Mucosa of rectum (tissue), 2 donors: ENCODE results near the gene CDY2A.
"Not testable (repeated sequence)": the region's sequence is repeated elsewhere in the genome, so short reads cannot be mapped to it uniquely, and the experiment has no call there.

Experiments
- H3K27ac ChIP-seq, 2 donors: one replicate each; pipeline ENCODE4 v1.7.0; 2013; ENCODE audit warnings: inconsistent platforms in 2 of 2, low read depth in 2 of 2, low read length in 2 of 2
- H3K27me3 ChIP-seq, 2 donors: one replicate each; pipeline ENCODE4 v1.7.0; 2013; ENCODE audit warnings: low read length in 2 of 2; ENCODE audit not compliant: control insufficient read depth in 2 of 2, insufficient read depth in 2 of 2
- H3K36me3 ChIP-seq, 2 donors: one replicate each; pipeline ENCODE4 v1.7.0; 2013; ENCODE audit warnings: low read length in 2 of 2; ENCODE audit not compliant: control insufficient read depth in 2 of 2, insufficient read depth in 2 of 2
- H3K4me1 ChIP-seq, 2 donors: one replicate each; pipeline ENCODE4 v1.7.0; 2013; ENCODE audit warnings: low read length in 2 of 2, mild to moderate bottlenecking in 1 of 2; ENCODE audit not compliant: control insufficient read depth in 2 of 2, insufficient read depth in 2 of 2
- H3K4me3 ChIP-seq, 2 donors: one replicate each; pipeline ENCODE4 v1.7.0; 2013; ENCODE audit warnings: low read length in 2 of 2
- H3K9ac ChIP-seq, 2 donors: one replicate each; pipeline ENCODE4 v1.7.0; 2013; ENCODE audit warnings: low read length in 2 of 2, low read depth in 1 of 2, mild to moderate bottlenecking in 1 of 2
- H3K9me3 ChIP-seq, 2 donors: one replicate each; pipeline ENCODE4 v1.7.0; 2013; ENCODE audit warnings: low read length in 2 of 2; ENCODE audit not compliant: control insufficient read depth in 2 of 2
- donor health status: healthy.
- donor health status: Normal muscosa, but diverticular disease.

Gene CDY2A

GRCh38 chrY:18049061-18049460, 23.5 kb downstream of the CDY2A start:
- H3K9me3 ChIP-seq, H3K36me3 ChIP-seq, H3K4me1 ChIP-seq, H3K9ac ChIP-seq, H3K27ac ChIP-seq, H3K4me3 ChIP-seq, H3K27me3 ChIP-seq: not testable (repeated sequence)

- not testable (repeated sequence) for H3K9me3 ChIP-seq, H3K9ac ChIP-seq, H3K36me3 ChIP-seq, H3K27ac ChIP-seq, H3K27me3 ChIP-seq, H3K4me3 ChIP-seq, H3K4me1 ChIP-seq
Measured at GRCh38 chrY:18056473-18056872, 30.9 kb downstream of the CDY2A start.

- not testable (repeated sequence) for H3K36me3 ChIP-seq, H3K27ac ChIP-seq, H3K9me3 ChIP-seq, H3K4me1 ChIP-seq, H3K9ac ChIP-seq, H3K27me3 ChIP-seq, H3K4me3 ChIP-seq
Measured at GRCh38 chrY:18073464-18073863, 47.9 kb downstream of the CDY2A start.
